Measurements from ENCODE around the gene KRT3.

The KRT3 gene

DNA sequence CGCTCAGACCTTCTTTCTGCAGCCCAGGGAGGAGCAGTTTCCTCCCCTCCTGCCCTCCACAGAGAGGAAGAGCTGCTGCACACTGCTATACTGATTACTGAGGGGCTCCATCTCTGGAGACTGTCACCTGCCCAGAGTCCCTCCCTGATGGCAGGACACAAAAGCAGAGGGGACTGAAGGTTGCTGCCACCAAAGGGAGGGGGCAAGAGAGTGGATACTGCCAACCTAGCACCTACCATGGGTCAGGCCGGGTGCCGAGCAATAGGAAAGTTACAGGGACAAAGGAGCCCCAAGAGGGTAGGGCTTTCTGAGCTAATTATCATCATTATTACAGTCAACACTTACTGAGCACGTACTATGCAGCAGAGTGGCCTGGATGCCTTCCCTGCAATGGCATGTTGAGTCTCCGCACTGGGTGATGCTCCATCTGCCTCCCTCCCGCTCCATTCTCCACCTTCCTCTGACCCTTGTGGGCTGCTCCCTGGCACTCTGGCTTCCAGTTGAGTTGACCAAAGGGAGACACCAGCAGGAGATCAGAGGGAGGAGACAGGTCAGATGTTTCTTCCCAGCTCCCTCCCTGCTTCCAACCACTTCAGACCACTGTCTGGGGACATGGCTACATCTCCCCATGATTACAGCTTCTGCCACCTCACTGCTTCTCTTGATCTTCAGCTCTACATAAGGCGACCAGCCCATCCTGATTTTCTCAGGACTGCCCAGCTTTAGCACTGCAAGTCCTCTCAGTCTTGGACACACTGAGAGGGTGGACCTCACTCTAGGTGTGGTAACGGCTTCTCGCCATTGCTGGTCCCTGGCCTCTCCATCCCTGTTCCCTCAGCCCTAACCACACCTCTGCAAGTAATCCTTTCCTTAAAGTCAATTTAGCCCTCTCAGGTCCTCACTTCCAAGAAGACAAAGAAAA, 40.8 kb upstream of the KRT3 start:
- DNase-seq (ENCODE audit: low read depth, low spot score) = no peak
- in situ Hi-C loops (cut with HindIII; ENCODE audit: low sequenced_read_pairs) = no loop called here
- H3K4me3 ChIP-seq (ENCODE audit: low read depth, low read length) = no peak overlapping the region
- TF ChIP-seq, protein P1, sequence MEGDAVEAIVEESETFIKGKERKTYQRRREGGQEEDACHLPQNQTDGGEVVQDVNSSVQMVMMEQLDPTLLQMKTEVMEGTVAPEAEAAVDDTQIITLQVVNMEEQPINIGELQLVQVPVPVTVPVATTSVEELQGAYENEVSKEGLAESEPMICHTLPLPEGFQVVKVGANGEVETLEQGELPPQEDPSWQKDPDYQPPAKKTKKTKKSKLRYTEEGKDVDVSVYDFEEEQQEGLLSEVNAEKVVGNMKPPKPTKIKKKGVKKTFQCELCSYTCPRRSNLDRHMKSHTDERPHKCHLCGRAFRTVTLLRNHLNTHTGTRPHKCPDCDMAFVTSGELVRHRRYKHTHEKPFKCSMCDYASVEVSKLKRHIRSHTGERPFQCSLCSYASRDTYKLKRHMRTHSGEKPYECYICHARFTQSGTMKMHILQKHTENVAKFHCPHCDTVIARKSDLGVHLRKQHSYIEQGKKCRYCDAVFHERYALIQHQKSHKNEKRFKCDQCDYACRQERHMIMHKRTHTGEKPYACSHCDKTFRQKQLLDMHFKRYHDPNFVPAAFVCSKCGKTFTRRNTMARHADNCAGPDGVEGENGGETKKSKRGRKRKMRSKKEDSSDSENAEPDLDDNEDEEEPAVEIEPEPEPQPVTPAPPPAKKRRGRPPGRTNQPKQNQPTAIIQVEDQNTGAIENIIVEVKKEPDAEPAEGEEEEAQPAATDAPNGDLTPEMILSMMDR (IDR thresholded peaks at IDR 0.05; ENCODE audit: low read depth, low read length) = no peak

GRCh38 chr12:52836042-52836466, 40.1 kb upstream of the KRT3 start:
- TF ChIP-seq, protein P1 (IDR thresholded peaks at IDR 0.05; ENCODE audit: low read depth, low read length) = no peak
- in situ Hi-C loops (cut with HindIII; ENCODE audit: low sequenced_read_pairs) = no loop called here
- DNase-seq (ENCODE audit: low read depth, low spot score) = peak; percentile 53
- no peak overlapping the region for H3K4me3 ChIP-seq (ENCODE audit: low read depth, low read length)

DNA sequence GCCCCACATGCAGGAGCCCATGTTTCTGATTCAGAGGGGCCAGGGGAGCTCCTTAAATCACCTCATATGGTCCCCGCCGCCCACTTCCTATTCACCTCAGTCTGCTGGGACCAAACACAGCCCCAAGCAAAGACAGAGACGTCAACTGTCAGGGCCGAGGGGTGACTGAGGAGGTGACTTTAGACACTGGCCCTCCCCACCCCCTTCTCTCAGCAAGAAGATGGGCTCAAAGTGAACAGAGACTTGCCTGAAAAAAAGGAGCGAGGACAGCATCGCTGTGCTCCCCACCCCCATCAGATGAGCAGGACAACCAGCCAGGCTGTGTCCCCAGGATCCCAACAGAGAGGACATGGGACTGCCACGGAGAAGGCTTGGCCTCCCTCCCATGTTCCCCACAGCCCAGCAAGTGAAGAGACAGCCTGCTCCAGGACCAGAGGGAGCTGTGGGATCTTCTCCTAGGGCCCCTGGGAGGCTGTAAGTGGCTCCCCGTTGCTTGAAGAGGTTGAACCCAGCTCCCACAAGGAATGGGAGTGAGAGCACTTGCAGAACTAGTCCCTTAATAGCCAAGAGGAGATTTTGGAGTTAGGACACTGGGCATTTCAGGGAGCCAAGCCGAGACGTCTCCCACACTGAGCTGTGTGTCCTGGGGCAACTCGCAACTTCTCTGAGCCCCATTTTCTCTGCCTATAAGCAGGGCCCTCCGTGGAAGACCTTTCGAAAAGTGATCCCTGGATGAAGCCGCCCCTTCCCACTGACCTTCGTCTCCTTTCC, 39.5 kb upstream of the KRT3 start:
- H3K4me3 ChIP-seq (ENCODE audit: low read depth, low read length) = no peak overlapping the region
- in situ Hi-C loops (cut with HindIII; ENCODE audit: low sequenced_read_pairs) = no loop called here
- no peak for DNase-seq (ENCODE audit: low read depth, low spot score)
- TF ChIP-seq, protein P1 (IDR thresholded peaks at IDR 0.05; ENCODE audit: low read depth, low read length) = no peak

- DNase-seq (ENCODE audit: low read depth, low spot score) = no peak
- TF ChIP-seq, protein P1 (IDR thresholded peaks at IDR 0.05; ENCODE audit: low read depth, low read length) = no peak
Observed at GRCh38 chr12:52834727-52835001, 38.7 kb upstream of the KRT3 start.

GRCh38 chr12:52833922-52834726, 38.2 kb upstream of the KRT3 start, which contains the start of gene KRT79:
KRT79 (minus strand) TSS chr12:52834311; CDS start chr12:52834260, 51 bp downstream.
- in situ Hi-C loops (cut with HindIII; ENCODE audit: low sequenced_read_pairs) = no loop called here
- no peak within 1 kb of the TSS for H3K4me3 ChIP-seq (ENCODE audit: low read depth, low read length)
- TF ChIP-seq, protein P1 (IDR thresholded peaks at IDR 0.05; ENCODE audit: low read depth, low read length) = no peak
- no peak for DNase-seq (ENCODE audit: low read depth, low spot score)

More at GRCh38 chr12:52834727-52835001, 38.7 kb upstream of the KRT3 start:
- in situ Hi-C loops (cut with HindIII; ENCODE audit: low sequenced_read_pairs) = no loop called here
- H3K4me3 ChIP-seq (ENCODE audit: low read depth, low read length) = no peak overlapping the region

Data from astrocyte of the spinal cord (primary cell).